Measurements from ENCODE around the gene NR4A3. TPM values are rescaled to one million over a fixed set of nuclear protein-coding genes. Genes with fewer than 3 reads are reported as not detected.

Gene NR4A3
- polyA plus RNA-seq, 1 donor (not counting 4 experiments of a cell fraction or from before 2014, with no cell fraction given) = 0.16 TPM

DNA sequence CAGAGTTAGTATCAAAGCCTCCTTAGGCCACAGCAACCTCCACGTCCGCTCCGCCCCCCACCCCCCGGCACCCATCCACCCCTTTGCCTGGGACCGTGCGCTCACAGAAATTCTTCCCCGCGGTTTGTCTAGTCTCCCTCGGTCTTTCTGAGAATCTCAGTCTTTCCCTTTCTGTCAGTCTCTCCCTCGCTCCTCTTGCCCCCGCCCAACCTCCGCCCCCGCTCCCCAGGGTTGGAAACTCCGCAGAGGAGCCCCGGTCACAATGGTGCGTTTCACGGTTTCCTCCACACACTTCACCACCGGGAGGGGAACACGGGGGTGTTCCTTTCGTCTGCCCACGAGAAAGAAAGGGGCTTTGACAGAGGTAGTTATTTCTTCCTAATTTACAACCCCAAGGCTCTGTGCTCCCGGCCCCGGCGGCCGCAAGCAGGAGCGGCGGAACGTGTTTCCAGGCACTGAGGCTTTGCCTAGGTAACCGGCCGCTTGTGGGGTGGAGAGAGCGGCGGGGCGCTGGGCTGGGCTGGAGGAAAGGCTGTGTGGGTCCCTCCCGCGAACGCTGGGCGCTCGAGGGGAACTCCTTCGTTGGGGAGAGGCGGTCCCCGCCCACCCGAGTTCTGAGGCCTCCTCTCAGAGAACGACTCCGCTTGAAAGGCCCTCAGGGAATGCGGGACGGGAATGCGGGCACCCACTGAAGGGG is 2.1 kb downstream of the NR4A3 start:
- Histone ChIP-seq H3K9me3 (ENCODE audit: control insufficient read depth, low read depth, low read length) (no peaks in the 10 kb centered on the region), H3K4me3 (ENCODE audit: control insufficient read depth in 2 of 3, extremely low read depth in 1 of 3, insufficient read depth in 2 of 3, low read depth in 1 of 3, low read length in 3 of 3) (peak overlapping the region; percentile 13 to 81 (median 54)), H3K36me3 (ENCODE audit: control insufficient read depth in 2 of 2, extremely low read depth in 1 of 2, insufficient read depth in 2 of 2, low read length in 2 of 2) (no peaks in the 10 kb centered on the region), H3K9me1 (ENCODE audit: control insufficient read depth, extremely low read depth, insufficient read depth, low read length) (no peaks in the 10 kb centered on the region), H3K27me3 (ENCODE audit: control insufficient read depth, extremely low read depth, insufficient read depth, low read length) (peaks cover 59% of the 10 kb centered on the region), H4K20me1 (ENCODE audit: control insufficient read depth, extremely low read depth, insufficient read depth, low read length) (no peaks in the 10 kb centered on the region), H3K79me2 (ENCODE audit: control insufficient read depth, insufficient read depth, low read length) (no peaks in the 10 kb centered on the region), H3K4me1 (ENCODE audit: control insufficient read depth, extremely low read depth, insufficient read depth, low read length) (peaks cover 26% of the 10 kb centered on the region), H3K9ac (ENCODE audit: control insufficient read depth, extremely low read depth, insufficient read depth, low read length) (peak overlapping the region; percentile 33), H3K4me2 (ENCODE audit: control insufficient read depth, extremely low read depth, insufficient read depth, low read depth, low read length) (peak overlapping the region; percentile 100), H3K27ac (ENCODE audit: control insufficient read depth, insufficient read depth, low read length) (no peak overlapping the region), H2AFZ (ENCODE audit: control insufficient read depth, low read length) (peak overlapping the region; percentile 37)
- dilution Hi-C loops (cut with MboI; ENCODE audit: extremely low pct_ligation_motif_present, low sequenced_read_pairs) = no loop called here
- FAIRE-seq = no peak
- peak; percentile 57 for TF ChIP-seq EZH2 (IDR thresholded peaks at IDR 0.05; ENCODE audit: low read length)
- TF ChIP-seq, protein P1, sequence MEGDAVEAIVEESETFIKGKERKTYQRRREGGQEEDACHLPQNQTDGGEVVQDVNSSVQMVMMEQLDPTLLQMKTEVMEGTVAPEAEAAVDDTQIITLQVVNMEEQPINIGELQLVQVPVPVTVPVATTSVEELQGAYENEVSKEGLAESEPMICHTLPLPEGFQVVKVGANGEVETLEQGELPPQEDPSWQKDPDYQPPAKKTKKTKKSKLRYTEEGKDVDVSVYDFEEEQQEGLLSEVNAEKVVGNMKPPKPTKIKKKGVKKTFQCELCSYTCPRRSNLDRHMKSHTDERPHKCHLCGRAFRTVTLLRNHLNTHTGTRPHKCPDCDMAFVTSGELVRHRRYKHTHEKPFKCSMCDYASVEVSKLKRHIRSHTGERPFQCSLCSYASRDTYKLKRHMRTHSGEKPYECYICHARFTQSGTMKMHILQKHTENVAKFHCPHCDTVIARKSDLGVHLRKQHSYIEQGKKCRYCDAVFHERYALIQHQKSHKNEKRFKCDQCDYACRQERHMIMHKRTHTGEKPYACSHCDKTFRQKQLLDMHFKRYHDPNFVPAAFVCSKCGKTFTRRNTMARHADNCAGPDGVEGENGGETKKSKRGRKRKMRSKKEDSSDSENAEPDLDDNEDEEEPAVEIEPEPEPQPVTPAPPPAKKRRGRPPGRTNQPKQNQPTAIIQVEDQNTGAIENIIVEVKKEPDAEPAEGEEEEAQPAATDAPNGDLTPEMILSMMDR (optimal IDR thresholded peaks at IDR 0.05 in 1 of 3, IDR thresholded peaks at IDR 0.05 in 1 of 3, conservative IDR thresholded peaks at IDR 0.05 in 1 of 3; ENCODE audit: extremely low read depth in 1 of 3, insufficient read depth in 2 of 3, low read length in 3 of 3) = no peak
- DNase-seq (ENCODE audit: low read depth, low spot score) = no peak

DNA sequence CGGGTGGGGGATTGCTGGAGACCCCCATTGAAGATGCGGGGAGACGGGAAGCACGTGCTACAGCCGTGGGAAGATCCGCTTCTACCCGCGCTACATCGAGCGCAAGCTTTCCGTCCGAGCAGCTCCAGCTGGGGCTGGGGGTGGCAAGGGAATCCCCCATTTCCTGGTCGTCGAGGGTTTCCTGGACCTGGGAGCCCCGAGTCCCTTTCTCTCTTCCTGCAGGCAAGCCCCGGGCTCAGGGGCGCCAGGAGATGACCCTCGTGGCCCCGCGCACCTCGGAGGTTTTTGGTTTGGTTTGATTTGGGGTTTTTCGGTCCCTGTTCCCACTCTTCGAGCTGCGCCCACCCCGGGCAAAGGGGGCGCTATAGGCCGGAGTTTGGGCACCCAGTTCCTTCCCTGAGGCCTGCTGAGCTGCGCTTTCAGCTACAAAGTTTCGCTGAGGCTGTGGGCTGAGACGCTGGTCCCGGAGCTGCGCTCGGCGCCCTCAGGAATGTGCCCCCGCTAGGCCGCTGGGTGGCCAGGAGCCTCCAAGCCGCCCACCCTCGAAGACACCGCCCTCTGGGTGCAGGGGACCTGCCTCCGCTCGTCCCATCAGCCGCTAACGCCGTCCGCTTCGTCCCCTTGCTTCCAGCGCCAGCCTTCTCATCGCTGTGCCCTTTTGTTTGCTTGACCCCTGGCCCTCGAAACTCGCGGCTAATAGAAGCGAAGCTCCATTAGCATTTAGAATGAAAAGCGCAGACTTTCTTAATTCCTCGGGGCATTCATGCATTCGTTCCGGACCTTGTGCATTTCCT is 2.9 kb downstream of the NR4A3 start:
- H4K20me1 ChIP-seq (ENCODE audit: control insufficient read depth, extremely low read depth, insufficient read depth, low read length) = no peaks in the 10 kb centered on the region
- H3K9ac ChIP-seq (ENCODE audit: control insufficient read depth, extremely low read depth, insufficient read depth, low read length) = peak overlapping the region; percentile 33
- H3K79me2 ChIP-seq (ENCODE audit: control insufficient read depth, insufficient read depth, low read length) = no peaks in the 10 kb centered on the region
- no peaks in the 10 kb centered on the region for H3K36me3 ChIP-seq (ENCODE audit: control insufficient read depth in 2 of 2, extremely low read depth in 1 of 2, insufficient read depth in 2 of 2, low read length in 2 of 2)
- dilution Hi-C loops (cut with MboI; ENCODE audit: extremely low pct_ligation_motif_present, low sequenced_read_pairs) = no loop called here
- TF ChIP-seq, protein P1 (optimal IDR thresholded peaks at IDR 0.05 in 1 of 3, IDR thresholded peaks at IDR 0.05 in 1 of 3, conservative IDR thresholded peaks at IDR 0.05 in 1 of 3; ENCODE audit: extremely low read depth in 1 of 3, insufficient read depth in 2 of 3, low read length in 3 of 3) = peak; percentile 32 to 52 (median 41)
- TF ChIP-seq EZH2 (IDR thresholded peaks at IDR 0.05; ENCODE audit: low read length) = peak; percentile 89
- FAIRE-seq (no peak), DNase-seq (ENCODE audit: low read depth, low spot score) (no peak)
- no peaks in the 10 kb centered on the region for H3K9me3 ChIP-seq (ENCODE audit: control insufficient read depth, low read depth, low read length)
- peaks cover 25% of the 10 kb centered on the region for H3K4me1 ChIP-seq (ENCODE audit: control insufficient read depth, extremely low read depth, insufficient read depth, low read length)
- H3K27ac ChIP-seq (ENCODE audit: control insufficient read depth, insufficient read depth, low read length) = no peak overlapping the region
- peak overlapping the region; percentile 100 for H3K4me2 ChIP-seq (ENCODE audit: control insufficient read depth, extremely low read depth, insufficient read depth, low read depth, low read length)
- peak overlapping the region; percentile 37 for H2AFZ ChIP-seq (ENCODE audit: control insufficient read depth, low read length)
- peaks cover 67% of the 10 kb centered on the region for H3K27me3 ChIP-seq (ENCODE audit: control insufficient read depth, extremely low read depth, insufficient read depth, low read length)
- H3K4me3 ChIP-seq (ENCODE audit: control insufficient read depth in 2 of 3, extremely low read depth in 1 of 3, insufficient read depth in 2 of 3, low read depth in 1 of 3, low read length in 3 of 3) = peak overlapping the region in 2 of 3 experiments; percentile 45 to 54
- no peaks in the 10 kb centered on the region for H3K9me1 ChIP-seq (ENCODE audit: control insufficient read depth, extremely low read depth, insufficient read depth, low read length)

All from keratinocyte (primary cell).